WTC11 (cell line): Measurements from ENCODE around the gene HEXD.

Experiments
- SP1 ChIP-seq: sonication (generic); formaldehyde crosslinking; conservative IDR thresholded peaks from 2 replicates; pipeline ENCODE4 v1.8.1; 2022; ENCODE audit warnings: missing genetic modification reagents
- TF ChIP-seq, protein P1 (sequence below): fragments of 200-600 bp; IDR thresholded peaks from 2 replicates; pipeline ENCODE4 v1.8.0; 2022; ENCODE audit warnings: antibody characterized with exemption
- TF ChIP-seq, protein P2 (sequence below): sonication (generic); formaldehyde crosslinking; IDR thresholded peaks from 2 replicates; pipeline ENCODE4 v1.8.1; 2022; ENCODE audit warnings: low read depth, mild to moderate bottlenecking, moderate library complexity, missing genetic modification reagents, borderline replicate concordance
- TF ChIP-seq, protein P3 (sequence below): sonication (generic); formaldehyde crosslinking; IDR thresholded peaks from 2 replicates; pipeline ENCODE4 v1.8.1; 2023; ENCODE audit warnings: mild to moderate bottlenecking, moderate library complexity, missing genetic modification reagents
- TF ChIP-seq, protein P4 (sequence below): sonication (generic); formaldehyde crosslinking; IDR thresholded peaks from 2 replicates; pipeline ENCODE4 v1.8.1; 2023; ENCODE audit warnings: mild to moderate bottlenecking, missing genetic modification reagents

DNA sequence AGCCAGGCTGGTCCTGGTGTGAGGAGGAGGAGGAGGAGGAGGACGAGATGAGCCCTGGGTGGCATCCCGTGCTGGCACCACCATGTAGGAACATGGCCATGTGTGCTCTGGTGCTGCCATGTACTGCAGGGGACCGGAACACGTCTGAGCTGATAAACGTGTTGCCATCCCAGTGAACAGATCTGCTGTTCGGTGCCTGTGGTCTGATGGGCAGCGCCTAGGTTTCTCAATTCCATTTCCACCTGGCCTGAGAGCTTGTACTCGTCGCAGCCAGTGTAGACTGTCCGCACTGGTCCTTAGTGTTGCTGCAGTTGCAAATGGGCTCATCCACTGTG lies 73.0 kb downstream of the HEXD start:
- TF ChIP-seq, protein P1, sequence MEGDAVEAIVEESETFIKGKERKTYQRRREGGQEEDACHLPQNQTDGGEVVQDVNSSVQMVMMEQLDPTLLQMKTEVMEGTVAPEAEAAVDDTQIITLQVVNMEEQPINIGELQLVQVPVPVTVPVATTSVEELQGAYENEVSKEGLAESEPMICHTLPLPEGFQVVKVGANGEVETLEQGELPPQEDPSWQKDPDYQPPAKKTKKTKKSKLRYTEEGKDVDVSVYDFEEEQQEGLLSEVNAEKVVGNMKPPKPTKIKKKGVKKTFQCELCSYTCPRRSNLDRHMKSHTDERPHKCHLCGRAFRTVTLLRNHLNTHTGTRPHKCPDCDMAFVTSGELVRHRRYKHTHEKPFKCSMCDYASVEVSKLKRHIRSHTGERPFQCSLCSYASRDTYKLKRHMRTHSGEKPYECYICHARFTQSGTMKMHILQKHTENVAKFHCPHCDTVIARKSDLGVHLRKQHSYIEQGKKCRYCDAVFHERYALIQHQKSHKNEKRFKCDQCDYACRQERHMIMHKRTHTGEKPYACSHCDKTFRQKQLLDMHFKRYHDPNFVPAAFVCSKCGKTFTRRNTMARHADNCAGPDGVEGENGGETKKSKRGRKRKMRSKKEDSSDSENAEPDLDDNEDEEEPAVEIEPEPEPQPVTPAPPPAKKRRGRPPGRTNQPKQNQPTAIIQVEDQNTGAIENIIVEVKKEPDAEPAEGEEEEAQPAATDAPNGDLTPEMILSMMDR, result no peak
- TF ChIP-seq, protein P2, sequence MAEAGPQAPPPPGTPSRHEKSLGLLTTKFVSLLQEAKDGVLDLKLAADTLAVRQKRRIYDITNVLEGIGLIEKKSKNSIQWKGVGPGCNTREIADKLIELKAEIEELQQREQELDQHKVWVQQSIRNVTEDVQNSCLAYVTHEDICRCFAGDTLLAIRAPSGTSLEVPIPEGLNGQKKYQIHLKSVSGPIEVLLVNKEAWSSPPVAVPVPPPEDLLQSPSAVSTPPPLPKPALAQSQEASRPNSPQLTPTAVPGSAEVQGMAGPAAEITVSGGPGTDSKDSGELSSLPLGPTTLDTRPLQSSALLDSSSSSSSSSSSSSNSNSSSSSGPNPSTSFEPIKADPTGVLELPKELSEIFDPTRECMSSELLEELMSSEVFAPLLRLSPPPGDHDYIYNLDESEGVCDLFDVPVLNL (CRISPR knock-in tag), result no peak
- no peak for TF ChIP-seq SP1 (CRISPR knock-in tag)
- TF ChIP-seq, protein P3, sequence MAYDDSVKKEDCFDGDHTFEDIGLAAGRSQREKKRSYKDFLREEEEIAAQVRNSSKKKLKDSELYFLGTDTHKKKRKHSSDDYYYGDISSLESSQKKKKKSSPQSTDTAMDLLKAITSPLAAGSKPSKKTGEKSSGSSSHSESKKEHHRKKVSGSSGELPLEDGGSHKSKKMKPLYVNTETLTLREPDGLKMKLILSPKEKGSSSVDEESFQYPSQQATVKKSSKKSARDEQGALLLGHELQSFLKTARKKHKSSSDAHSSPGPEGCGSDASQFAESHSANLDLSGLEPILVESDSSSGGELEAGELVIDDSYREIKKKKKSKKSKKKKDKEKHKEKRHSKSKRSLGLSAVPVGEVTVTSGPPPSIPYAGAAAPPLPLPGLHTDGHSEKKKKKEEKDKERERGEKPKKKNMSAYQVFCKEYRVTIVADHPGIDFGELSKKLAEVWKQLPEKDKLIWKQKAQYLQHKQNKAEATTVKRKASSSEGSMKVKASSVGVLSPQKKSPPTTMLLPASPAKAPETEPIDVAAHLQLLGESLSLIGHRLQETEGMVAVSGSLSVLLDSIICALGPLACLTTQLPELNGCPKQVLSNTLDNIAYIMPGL (CRISPR knock-in tag), result no peak
- TF ChIP-seq, protein P4, sequence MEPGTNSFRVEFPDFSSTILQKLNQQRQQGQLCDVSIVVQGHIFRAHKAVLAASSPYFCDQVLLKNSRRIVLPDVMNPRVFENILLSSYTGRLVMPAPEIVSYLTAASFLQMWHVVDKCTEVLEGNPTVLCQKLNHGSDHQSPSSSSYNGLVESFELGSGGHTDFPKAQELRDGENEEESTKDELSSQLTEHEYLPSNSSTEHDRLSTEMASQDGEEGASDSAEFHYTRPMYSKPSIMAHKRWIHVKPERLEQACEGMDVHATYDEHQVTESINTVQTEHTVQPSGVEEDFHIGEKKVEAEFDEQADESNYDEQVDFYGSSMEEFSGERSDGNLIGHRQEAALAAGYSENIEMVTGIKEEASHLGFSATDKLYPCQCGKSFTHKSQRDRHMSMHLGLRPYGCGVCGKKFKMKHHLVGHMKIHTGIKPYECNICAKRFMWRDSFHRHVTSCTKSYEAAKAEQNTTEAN (CRISPR knock-in tag), result no peak
